ENCODE results near the gene PTGIS.

PTGIS gene

DNA sequence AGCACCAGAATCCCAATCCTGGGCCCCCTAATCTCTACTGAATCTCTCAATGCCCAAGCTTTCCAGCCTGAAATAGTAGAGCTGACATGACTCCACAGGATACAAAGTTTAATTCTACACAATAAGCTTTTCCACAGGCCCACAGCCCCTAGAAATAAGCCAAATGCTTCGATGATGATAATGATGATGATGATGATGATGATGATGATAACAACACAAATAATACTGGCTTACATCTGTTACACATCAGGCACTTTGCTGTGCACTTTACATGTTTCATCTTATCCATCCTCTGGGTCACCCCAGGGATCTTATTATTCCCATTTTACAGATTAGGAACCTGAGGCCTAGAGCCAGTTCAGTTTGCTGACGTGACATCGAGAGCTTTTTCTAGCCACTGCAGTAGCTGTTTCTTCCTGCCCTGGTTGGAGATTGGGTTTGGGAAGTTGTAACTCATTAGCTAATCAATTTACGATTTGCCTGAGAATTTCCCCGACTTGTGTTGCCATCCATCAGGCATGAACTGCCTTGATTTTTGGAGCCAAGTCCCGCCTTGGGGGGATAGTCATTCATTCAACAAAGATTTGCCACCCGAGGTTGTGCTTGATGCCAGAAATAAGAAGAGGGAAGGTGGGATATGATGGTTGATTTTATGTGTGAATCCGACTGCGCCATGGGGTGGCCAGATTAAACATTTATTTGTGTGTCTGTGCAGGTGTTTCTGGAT, 105.9 kb downstream of the PTGIS start:
- H3K4me1 ChIP-seq (ENCODE audit: insufficient read depth, low read length), result no peaks in the 10 kb centered on the region
- H3K36me3 ChIP-seq (ENCODE audit: insufficient read depth, low read length), result no peaks in the 10 kb centered on the region
- no peaks in the 10 kb centered on the region for H3K27me3 ChIP-seq (ENCODE audit: insufficient read depth, low read length)
- H2AFZ ChIP-seq (ENCODE audit: low read depth, low read length), result no peak overlapping the region
- no peak overlapping the region for H3K4me3 ChIP-seq (ENCODE audit: low read length)
- no peaks in the 10 kb centered on the region for H3K9me3 ChIP-seq (ENCODE audit: low read length)

DNA sequence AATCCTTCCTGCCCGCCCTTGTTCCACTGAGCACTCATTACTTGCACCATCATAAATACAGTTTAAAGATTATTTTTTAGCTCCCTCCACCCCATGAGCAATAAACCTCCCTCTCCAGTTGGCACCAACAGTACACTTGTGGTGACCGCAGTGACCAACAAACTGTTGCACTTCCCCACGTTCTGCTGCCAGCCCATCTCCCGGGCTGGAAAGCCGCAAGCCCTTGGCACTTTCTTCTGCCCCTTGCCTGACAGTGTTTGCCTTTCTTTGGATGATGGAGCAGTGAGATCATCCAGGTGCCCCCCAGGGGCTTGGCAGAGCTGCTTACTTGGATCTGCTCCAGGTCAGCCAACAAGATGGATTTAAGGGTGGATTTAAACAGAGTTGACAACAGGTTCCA, 107.0 kb downstream of the PTGIS start:
- Histone ChIP-seq H3K27me3 (ENCODE audit: insufficient read depth, low read length) (no peaks in the 10 kb centered on the region), H3K4me1 (ENCODE audit: insufficient read depth, low read length) (no peaks in the 10 kb centered on the region), H3K4me3 (ENCODE audit: low read length) (no peak overlapping the region), H3K36me3 (ENCODE audit: insufficient read depth, low read length) (no peaks in the 10 kb centered on the region), H3K9me3 (ENCODE audit: low read length) (no peaks in the 10 kb centered on the region), H2AFZ (ENCODE audit: low read depth, low read length) (no peak overlapping the region)

DNA sequence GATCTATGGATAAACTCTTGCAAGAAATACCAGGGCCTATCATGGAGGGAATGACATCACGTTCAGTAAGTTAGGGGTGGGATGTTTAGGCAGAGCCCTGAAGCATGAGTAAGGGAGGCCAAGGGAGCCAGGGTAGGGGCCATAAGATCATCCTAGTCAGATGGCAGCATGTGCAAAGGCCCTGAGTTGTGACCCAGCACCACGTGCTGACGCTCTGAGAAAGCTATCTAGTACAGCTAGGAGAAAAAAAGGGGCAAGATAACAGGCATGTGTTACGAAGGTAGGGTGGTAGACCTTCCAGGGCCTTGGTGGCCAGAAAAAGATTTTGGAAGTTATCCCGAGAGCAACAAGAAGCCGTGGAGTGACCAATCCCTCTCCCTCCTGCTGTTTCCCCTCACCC, 107.8 kb downstream of the PTGIS start:
- H3K27me3 ChIP-seq (ENCODE audit: insufficient read depth, low read length), result no peaks in the 10 kb centered on the region
- no peak overlapping the region for H3K4me3 ChIP-seq (ENCODE audit: low read length)
- no peaks in the 10 kb centered on the region for H3K36me3 ChIP-seq (ENCODE audit: insufficient read depth, low read length)
- no peaks in the 10 kb centered on the region for H3K9me3 ChIP-seq (ENCODE audit: low read length)
- H3K4me1 ChIP-seq (ENCODE audit: insufficient read depth, low read length), result no peaks in the 10 kb centered on the region
- H2AFZ ChIP-seq (ENCODE audit: low read depth, low read length), result no peak overlapping the region

DNA sequence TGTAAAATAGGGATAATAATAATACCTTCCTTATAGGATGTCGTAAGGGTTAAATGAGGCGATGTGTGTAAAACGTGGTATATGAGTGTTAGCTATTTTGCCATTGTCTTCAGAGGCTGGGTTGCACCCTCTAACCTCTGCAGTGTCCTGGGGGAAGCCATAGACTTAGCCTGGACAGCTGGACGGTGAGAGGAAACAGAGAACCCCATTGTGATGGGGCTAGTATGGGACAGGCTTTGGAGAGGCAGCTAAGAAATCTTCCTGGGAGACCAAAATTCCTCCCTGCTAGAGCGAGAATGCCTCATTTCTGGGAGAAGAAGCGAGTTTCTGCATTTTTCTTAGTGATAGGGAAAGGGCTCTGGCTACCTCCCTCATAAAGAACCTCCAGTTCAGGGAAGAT, 108.3 kb downstream of the PTGIS start:
- Histone ChIP-seq H3K36me3 (ENCODE audit: insufficient read depth, low read length) (no peaks in the 10 kb centered on the region), H3K9me3 (ENCODE audit: low read length) (no peaks in the 10 kb centered on the region), H2AFZ (ENCODE audit: low read depth, low read length) (no peak overlapping the region), H3K27me3 (ENCODE audit: insufficient read depth, low read length) (no peaks in the 10 kb centered on the region), H3K4me1 (ENCODE audit: insufficient read depth, low read length) (no peaks in the 10 kb centered on the region), H3K4me3 (ENCODE audit: low read length) (no peak overlapping the region)

DNA sequence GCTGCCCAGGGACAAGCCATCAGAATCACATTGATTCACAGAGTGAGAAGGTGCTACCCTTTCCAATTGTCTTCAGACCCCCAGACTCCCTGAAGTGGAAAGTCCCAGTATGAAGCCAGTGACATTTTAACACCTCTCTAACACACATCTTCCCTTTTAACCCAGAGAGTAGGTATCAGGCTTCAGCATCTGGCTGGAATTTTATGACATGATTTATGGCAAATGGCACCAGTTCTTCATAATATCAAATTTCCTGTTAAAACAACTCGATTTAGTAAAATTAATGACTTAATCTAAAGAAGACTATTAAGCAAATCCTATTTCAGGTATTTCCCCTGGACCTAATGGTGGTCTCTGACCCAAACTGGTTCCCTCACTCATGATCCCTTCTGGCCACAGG, 110.5 kb downstream of the PTGIS start:
- Histone ChIP-seq H3K36me3 (ENCODE audit: insufficient read depth, low read length) (no peaks in the 10 kb centered on the region), H2AFZ (ENCODE audit: low read depth, low read length) (no peak overlapping the region), H3K9me3 (ENCODE audit: low read length) (no peaks in the 10 kb centered on the region), H3K4me3 (ENCODE audit: low read length) (no peak overlapping the region), H3K27me3 (ENCODE audit: insufficient read depth, low read length) (no peaks in the 10 kb centered on the region), H3K4me1 (ENCODE audit: insufficient read depth, low read length) (no peaks in the 10 kb centered on the region)

DNA sequence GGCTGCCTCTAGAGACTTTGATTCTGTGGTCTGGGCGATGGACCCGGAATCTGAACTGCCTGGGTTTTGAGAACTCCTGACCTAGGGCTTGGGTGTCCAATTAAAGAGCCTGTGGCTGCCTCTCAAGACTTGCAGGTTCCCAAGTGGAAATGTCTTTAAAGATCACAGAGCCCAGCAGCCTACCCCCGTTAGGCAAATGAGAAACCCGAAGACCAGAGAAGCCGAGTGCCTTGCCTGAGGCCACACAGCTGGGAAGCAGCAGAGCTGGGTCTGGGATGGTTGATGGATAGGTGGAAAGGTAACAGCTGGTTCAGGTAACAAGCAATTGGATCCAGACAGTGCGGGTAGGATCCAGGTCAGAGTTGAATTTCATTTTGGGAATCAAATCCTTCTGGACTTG, 111.3 kb downstream of the PTGIS start:
- H3K4me1 ChIP-seq (ENCODE audit: insufficient read depth, low read length), result no peaks in the 10 kb centered on the region
- no peaks in the 10 kb centered on the region for H3K27me3 ChIP-seq (ENCODE audit: insufficient read depth, low read length)
- H3K36me3 ChIP-seq (ENCODE audit: insufficient read depth, low read length), result no peaks in the 10 kb centered on the region
- no peak overlapping the region for H3K4me3 ChIP-seq (ENCODE audit: low read length)
- H2AFZ ChIP-seq (ENCODE audit: low read depth, low read length), result no peak overlapping the region
- H3K9me3 ChIP-seq (ENCODE audit: low read length), result no peaks in the 10 kb centered on the region

DNA sequence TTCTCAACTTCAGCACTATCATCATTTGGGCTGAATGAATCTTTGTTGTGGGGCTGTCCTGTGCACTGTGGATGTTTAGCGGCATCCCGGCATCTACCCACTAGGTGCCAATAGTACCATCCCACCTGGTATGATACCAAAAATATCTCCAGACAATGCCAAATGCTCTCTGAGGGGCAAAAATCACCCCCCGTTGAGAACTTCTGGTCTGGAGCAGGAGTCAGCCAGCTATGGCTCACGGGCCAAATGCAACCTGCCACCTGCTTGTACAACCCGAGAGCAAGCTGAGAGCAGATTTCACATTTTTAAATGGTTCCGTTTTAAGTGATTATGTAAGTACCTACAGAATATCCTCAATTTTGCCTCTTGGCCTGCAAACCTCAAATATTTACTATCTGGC, 112.2 kb downstream of the PTGIS start:
- Histone ChIP-seq H3K36me3 (ENCODE audit: insufficient read depth, low read length) (no peaks in the 10 kb centered on the region), H2AFZ (ENCODE audit: low read depth, low read length) (no peak overlapping the region)

More for the DNA sequence above, 112.2 kb downstream of the PTGIS start:
- peaks cover 2% of the 10 kb centered on the region for H3K4me1 ChIP-seq (ENCODE audit: insufficient read depth, low read length)
- no peaks in the 10 kb centered on the region for H3K9me3 ChIP-seq (ENCODE audit: low read length)
- no peaks in the 10 kb centered on the region for H3K27me3 ChIP-seq (ENCODE audit: insufficient read depth, low read length)
- H3K4me3 ChIP-seq (ENCODE audit: low read length), result no peak overlapping the region

Data from neuron (in vitro differentiated cells).